IMR-90 (cell line): ENCODE results near the gene OSTM1.

Experiments used
- CEBPB ChIP-seq: IDR thresholded peaks from 2 replicates; pipeline ENCODE4 v1.6.1; 2012; ENCODE audit warnings: low read depth, low read length, improper control_type of control experiment
- CHD1 ChIP-seq: IDR thresholded peaks from 2 replicates; pipeline ENCODE4 v1.6.1; 2012; ENCODE audit warnings: low read depth, low read length, improper control_type of control experiment
- CTCF ChIP-seq: conservative IDR thresholded peaks from 2 replicates; pipeline ENCODE4 v1.5.1; 2012; ENCODE audit warnings: mild to moderate bottlenecking, low read depth, low read length, improper control_type of control experiment
- ELK1 ChIP-seq: fragments of 150-350 bp; IDR thresholded peaks from 2 replicates; pipeline ENCODE4 v1.6.1; 2016; ENCODE audit warnings: low read depth, mild to moderate bottlenecking, low read length, moderate library complexity, borderline replicate concordance
- MAZ ChIP-seq: IDR thresholded peaks from 2 replicates; pipeline ENCODE4 v1.6.1; 2012; ENCODE audit warnings: low read depth, mild to moderate bottlenecking, low read length, improper control_type of control experiment, moderate library complexity, borderline replicate concordance
- MXI1 ChIP-seq: IDR thresholded peaks from 2 replicates; pipeline ENCODE4 v1.6.1; 2012; ENCODE audit warnings: low read depth, mild to moderate bottlenecking, low read length, moderate library complexity, borderline replicate concordance
- POLR2A ChIP-seq: IDR thresholded peaks from 2 replicates; pipeline ENCODE4 v1.6.1; 2012; ENCODE audit warnings: mild to moderate bottlenecking, low read depth, low read length
- RAD21 ChIP-seq: IDR thresholded peaks from 2 replicates; pipeline ENCODE4 v1.6.1; 2012; ENCODE audit warnings: low read length, improper control_type of control experiment
- RFX5 ChIP-seq: IDR thresholded peaks from 2 replicates; pipeline ENCODE4 v1.8.0; 2012; ENCODE audit warnings: low read depth, mild to moderate bottlenecking, low read length, moderate library complexity
- SMC3 ChIP-seq: fragments of 150-350 bp; IDR thresholded peaks from 2 replicates; pipeline ENCODE4 v1.6.1; 2016; ENCODE audit warnings: low read depth, mild to moderate bottlenecking, antibody characterized with exemption, low read length, moderate library complexity
- USF2 ChIP-seq: fragments of 150-350 bp; IDR thresholded peaks from 2 replicates; pipeline ENCODE4 v1.6.1; 2017; ENCODE audit warnings: mild to moderate bottlenecking, antibody characterized with exemption, low read length, low read depth

GRCh38 chr6:108121612-108122011, 47.1 kb upstream of the OSTM1 start:
- TF ChIP-seq POLR2A (no peak), CTCF (no peak), SMC3 (no peak), MAZ (no peak), MXI1 (no peak), ELK1 (no peak), RAD21 (no peak), CHD1 (no peak), RFX5 (no peak), CEBPB (no peak), USF2 (no peak)
